ENCODE measurements around the gene UQCRH.

Gene UQCRH

DNA sequence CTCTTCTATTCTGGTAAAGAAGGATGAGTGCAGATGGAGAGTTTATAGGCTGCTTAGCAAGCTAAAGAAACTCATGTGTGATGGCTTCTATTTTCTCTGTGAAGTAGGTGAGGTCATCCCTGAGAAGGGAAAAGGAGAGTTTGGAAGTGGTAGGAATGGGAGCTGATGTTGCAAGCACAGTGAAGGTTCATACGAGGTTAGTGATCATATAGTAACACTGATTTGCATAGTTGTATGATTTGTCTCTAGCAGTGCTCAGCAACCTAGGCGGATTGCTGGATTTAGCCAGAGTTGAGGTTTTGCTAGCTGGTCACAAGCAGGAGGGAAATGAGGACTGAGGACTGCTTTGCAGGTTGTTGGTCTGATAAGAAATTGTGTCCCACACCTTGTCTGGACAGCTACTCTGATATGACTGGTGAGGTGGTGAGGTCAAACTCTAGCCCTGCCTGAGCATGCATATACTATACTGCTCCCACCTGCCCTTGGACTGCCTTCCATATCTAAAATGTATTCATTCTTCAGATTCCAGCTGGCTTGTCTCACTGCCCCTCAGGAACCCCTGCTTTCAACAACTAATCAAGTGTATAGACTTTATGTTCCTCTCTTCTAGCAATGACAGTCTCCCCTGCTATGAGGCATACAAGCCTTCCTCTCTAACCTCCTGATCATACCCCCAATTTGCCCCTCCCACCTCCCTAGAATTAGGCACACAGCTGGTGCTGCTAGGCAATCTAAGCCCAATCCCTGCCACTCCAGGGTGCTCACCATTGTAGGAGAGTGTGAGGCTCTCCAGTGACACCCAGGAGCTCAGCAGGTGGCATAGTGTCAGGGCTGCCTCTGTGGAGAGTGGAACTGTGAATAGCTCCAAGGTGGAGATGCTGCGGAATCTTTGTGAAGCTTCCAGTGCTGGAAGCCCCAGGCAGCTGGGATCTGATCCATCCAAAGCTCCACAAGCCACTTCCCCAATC is 18.6 kb upstream of the UQCRH start:
- TF ChIP-seq GATA2 (IDR thresholded peaks at IDR 0.05; ENCODE audit: low read depth, low read length) (no peak), GATA3 (IDR thresholded peaks at IDR 0.05; ENCODE audit: low read depth, low read length) (no peak)

GRCh38 chr1:46285730-46286477 is 17.6 kb upstream of the UQCRH start:
- TF ChIP-seq GATA3 (IDR thresholded peaks at IDR 0.05; ENCODE audit: low read depth, low read length) = no peak
- TF ChIP-seq GATA2 (IDR thresholded peaks at IDR 0.05; ENCODE audit: low read depth, low read length) = no peak

DNA sequence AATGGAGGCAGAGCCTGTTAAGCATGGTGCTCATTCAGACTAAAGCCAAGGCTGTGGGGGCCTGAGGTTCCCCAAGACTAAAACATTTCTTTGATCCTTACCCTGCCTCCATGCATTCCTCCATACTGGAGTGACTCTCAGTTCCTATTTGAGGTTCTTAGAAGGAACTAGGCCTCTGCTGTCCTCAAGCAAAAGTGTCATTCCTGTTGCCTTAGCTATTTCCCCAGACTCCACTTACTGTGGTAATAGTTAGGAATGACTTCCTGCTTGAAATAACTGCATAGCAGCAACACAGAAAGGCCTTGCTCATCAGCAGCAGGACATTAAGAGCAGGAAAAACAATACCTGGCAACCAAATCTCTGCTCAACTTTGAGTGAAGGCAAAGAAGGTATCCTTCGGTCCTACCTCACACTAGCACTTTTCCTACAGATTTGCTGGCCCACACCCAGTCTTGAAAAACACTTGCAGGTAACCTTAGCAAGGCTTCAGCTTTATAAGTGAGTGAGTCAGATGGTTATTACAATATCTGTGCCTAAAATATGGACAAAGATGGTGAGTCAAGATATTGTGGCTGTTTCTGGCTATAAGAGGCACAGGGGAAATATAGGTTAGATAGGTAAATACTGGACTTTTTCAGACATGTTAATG is 14.9 kb upstream of the UQCRH start:
- TF ChIP-seq GATA2 (IDR thresholded peaks at IDR 0.05; ENCODE audit: low read depth, low read length) (no peak), GATA3 (IDR thresholded peaks at IDR 0.05; ENCODE audit: low read depth, low read length) (no peak)

GRCh38 chr1:46289134-46289494 is 14.4 kb upstream of the UQCRH start:
- TF ChIP-seq GATA3 (IDR thresholded peaks at IDR 0.05; ENCODE audit: low read depth, low read length) = no peak
- TF ChIP-seq GATA2 (IDR thresholded peaks at IDR 0.05; ENCODE audit: low read depth, low read length) = no peak

- no peak for TF ChIP-seq GATA3 (IDR thresholded peaks at IDR 0.05; ENCODE audit: low read depth, low read length)
Measured at GRCh38 chr1:46289976-46290375, 13.5 kb upstream of the UQCRH start.

DNA sequence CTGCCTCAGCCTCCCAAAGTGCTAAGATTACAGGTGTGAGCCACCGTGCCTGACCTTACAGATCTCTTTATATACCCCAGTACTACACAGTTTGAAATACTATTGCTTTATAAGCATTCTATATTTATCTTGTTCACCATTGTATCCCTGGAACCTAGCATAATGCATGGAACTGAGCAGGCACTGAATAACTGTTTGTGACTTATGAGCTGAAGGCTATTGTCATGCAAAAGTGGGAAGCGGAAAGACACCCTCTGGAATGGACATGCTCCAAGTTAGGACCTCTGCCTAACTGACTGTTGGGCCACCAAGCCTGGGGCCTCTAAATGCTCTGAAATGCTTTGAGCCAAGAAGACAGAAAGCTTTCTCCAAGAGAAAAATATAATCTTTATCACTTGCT is 8.2 kb upstream of the UQCRH start:
- TF ChIP-seq GATA3 (IDR thresholded peaks at IDR 0.05; ENCODE audit: low read depth, low read length) (no peak), GATA2 (IDR thresholded peaks at IDR 0.05; ENCODE audit: low read depth, low read length) (no peak)

DNA sequence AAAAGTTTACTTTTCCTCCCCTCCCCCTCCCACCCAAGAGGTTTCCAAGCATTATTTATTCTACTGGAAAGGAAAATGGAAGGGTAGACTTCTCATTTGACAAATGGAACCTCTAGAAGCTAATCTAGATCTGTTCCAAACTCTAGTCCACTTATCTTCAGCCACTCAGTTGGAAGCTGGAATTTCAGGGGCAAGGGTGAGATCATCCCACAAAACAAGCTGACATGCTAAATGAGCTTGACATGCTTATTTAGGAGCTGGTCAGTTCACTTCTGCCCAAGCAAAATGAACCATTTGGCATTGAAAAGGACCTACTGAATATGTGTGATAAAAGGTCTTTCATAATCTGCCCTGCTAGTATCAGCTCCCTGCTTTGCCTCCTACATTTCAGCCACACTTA is 5.1 kb upstream of the UQCRH start:
- TF ChIP-seq GATA3 (IDR thresholded peaks at IDR 0.05; ENCODE audit: low read depth, low read length) = no peak
- TF ChIP-seq GATA2 (IDR thresholded peaks at IDR 0.05; ENCODE audit: low read depth, low read length) = no peak

- TF ChIP-seq GATA2 (IDR thresholded peaks at IDR 0.05; ENCODE audit: low read depth, low read length) (no peak), GATA3 (IDR thresholded peaks at IDR 0.05; ENCODE audit: low read depth, low read length) (no peak)
Measured at GRCh38 chr1:46300673-46301405, 2.7 kb upstream of the UQCRH start.

- TF ChIP-seq GATA2 (IDR thresholded peaks at IDR 0.05; ENCODE audit: low read depth, low read length) (no peak), GATA3 (IDR thresholded peaks at IDR 0.05; ENCODE audit: low read depth, low read length) (no peak)
Measured at GRCh38 chr1:46301406-46301807, 2.1 kb upstream of the UQCRH start.

GRCh38 chr1:46301808-46302640 is 1.5 kb upstream of the UQCRH start:
- TF ChIP-seq GATA2 (IDR thresholded peaks at IDR 0.05; ENCODE audit: low read depth, low read length) (no peak), GATA3 (IDR thresholded peaks at IDR 0.05; ENCODE audit: low read depth, low read length) (no peak)

DNA sequence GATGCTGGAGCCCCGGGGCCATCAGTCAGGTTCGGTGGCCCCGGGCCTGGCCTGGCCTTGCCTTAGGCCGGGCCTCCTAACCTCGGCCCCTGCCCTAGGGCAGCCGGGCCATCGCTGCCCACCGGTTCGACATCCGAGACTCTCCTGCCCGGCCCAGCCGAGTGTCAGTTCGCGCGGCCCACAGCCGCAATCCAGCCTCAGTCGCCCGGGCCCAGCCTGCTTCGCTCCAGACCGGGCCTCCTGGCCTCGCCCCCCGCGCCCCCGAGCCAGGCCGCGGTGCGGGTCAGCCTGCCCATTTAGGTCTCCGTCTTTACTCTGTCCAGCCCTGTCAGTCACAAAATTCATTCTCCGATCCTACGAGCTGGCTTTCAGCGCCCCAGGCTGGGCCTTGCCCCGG is 859 bp upstream of the UQCRH start:
- TF ChIP-seq GATA3 (IDR thresholded peaks at IDR 0.05; ENCODE audit: low read depth, low read length) = no peak
- no peak for TF ChIP-seq GATA2 (IDR thresholded peaks at IDR 0.05; ENCODE audit: low read depth, low read length)

DNA sequence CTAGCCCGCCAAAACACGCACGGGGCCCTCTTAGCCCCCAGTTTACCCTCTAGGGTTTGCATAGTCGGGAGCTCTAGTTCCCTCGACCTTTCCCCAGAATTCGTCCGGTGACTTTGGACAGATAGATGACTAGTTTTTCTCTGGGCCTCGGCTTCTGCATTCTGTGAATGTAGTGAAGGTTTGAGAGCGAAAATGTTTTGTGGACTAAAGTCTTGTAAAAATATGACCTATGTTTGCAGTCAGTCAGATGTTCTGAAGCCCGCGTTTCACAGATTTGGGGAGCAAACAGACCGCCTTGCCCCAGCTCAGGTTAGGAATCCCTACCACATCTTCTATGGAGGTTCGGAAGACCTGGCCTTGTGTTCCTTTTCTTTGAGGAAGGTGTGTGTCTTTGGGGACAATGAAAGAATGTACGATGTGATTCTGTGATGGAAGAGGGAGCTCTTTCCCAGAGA is 401 bp downstream of the UQCRH start:
- no peak for TF ChIP-seq GATA2 (IDR thresholded peaks at IDR 0.05; ENCODE audit: low read depth, low read length)
- no peak for TF ChIP-seq GATA3 (IDR thresholded peaks at IDR 0.05; ENCODE audit: low read depth, low read length)

DNA sequence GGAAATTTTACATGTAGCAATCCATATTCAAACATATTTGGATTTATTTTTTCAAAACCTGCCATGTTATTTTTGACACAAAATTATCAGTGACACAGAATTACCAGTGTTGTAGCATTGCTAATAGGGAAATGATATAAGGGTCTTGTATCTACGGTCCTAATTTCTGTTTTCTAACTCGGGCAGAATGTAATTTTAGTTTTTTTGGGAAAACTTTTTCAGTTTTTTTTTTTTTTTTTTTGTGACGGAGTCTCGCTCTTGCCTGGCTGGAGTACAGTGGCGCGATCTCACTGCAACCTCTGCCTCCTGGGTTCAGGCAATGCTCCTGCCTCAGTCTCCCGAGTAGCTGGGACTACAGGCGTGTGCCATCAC is 2.6 kb downstream of the UQCRH start:
- TF ChIP-seq GATA3 (IDR thresholded peaks at IDR 0.05; ENCODE audit: low read depth, low read length) = no peak
- TF ChIP-seq GATA2 (IDR thresholded peaks at IDR 0.05; ENCODE audit: low read depth, low read length) = no peak

All from SH-SY5Y (cell line).